Hematopoietic multipotent progenitor cell (in vitro differentiated cells): Measurements from ENCODE around the gene BET1. TPM values are rescaled to one million over a fixed set of nuclear protein-coding genes. Genes with fewer than 3 reads are reported as not detected.

Experiments
- DNase-seq, 3 donors: peaks; one replicate each; pipeline ENCODE4 v3.0.0-alpha.2; 2011 to 2015; ENCODE audit warnings: low read depth in 2 of 3, low spot score in 2 of 3
- total RNA-seq: library from RNA; depleted of rRNA; stranded (reverse); fragments of >200 nt; gene quantifications from one replicate; pipeline ENCODE4 v1.2.3, GENCODE V29; 2012

BET1 gene
- total RNA-seq, 1 donor, result 7.3 TPM

GRCh38 chr7:94015538-94015937 lies 11.4 kb upstream of the BET1 start:
- no peak for DNase-seq

GRCh38 chr7:94012746-94013145 lies 8.6 kb upstream of the BET1 start:
- DNase-seq, result peak in 2 of 3 donors; percentile 31

- no peak for DNase-seq
Measured at GRCh38 chr7:94011714-94012353, 7.7 kb upstream of the BET1 start.

GRCh38 chr7:94008537-94008936 lies 4.4 kb upstream of the BET1 start:
- DNase-seq, result peak in 1 of 3 donors; percentile 37

- no peak for DNase-seq
Measured at GRCh38 chr7:94005753-94006152, 1.6 kb upstream of the BET1 start.

GRCh38 chr7:94003446-94004023 lies 620 bp downstream of the BET1 start:
- peak in 2 of 3 donors; percentile 11 to 17 for DNase-seq

- DNase-seq, result no peak
Measured at GRCh38 chr7:94001396-94001795, 2.8 kb downstream of the BET1 start.

GRCh38 chr7:93997868-93998267 lies 6.3 kb downstream of the BET1 start:
- DNase-seq, result no peak

GRCh38 chr7:93992421-93993110 lies 11.6 kb downstream of the BET1 start:
- no peak for DNase-seq

GRCh38 chr7:93987297-93987696 lies 16.9 kb downstream of the BET1 start:
- no peak for DNase-seq

GRCh38 chr7:93985101-93985500 lies 19.1 kb downstream of the BET1 start:
- no peak for DNase-seq

GRCh38 chr7:93984024-93984423 lies 20.1 kb downstream of the BET1 start:
- DNase-seq, result no peak

GRCh38 chr7:93981480-93981874 lies 22.7 kb downstream of the BET1 start:
- DNase-seq, result no peak

- DNase-seq, result no peak
Measured at GRCh38 chr7:93980744-93981479, 23.2 kb downstream of the BET1 start.

- DNase-seq, result peak in 1 of 3 donors; percentile 54
Measured at GRCh38 chr7:93977211-93977950, 26.8 kb downstream of the BET1 start.

- DNase-seq, result no peak
Measured at GRCh38 chr7:93973134-93973533, 31.0 kb downstream of the BET1 start.

GRCh38 chr7:93972029-93972725 lies 32.0 kb downstream of the BET1 start:
- no peak for DNase-seq

GRCh38 chr7:93968911-93969620 lies 35.1 kb downstream of the BET1 start:
- DNase-seq, result no peak

- DNase-seq, result no peak
Measured at GRCh38 chr7:93964813-93965212, 39.3 kb downstream of the BET1 start.
